Measurements from ENCODE around the gene MGST2. TPM values are rescaled to one million over a fixed set of nuclear protein-coding genes. Genes with fewer than 3 reads are reported as not detected.

MGST2 gene
- total and polyA plus RNA-seq, 10 of the 15 experiments (the other 5 are each of a cell fraction or from before 2014, with no cell fraction given): 19.0 to 50.1 (median 30.6) TPM

DNA sequence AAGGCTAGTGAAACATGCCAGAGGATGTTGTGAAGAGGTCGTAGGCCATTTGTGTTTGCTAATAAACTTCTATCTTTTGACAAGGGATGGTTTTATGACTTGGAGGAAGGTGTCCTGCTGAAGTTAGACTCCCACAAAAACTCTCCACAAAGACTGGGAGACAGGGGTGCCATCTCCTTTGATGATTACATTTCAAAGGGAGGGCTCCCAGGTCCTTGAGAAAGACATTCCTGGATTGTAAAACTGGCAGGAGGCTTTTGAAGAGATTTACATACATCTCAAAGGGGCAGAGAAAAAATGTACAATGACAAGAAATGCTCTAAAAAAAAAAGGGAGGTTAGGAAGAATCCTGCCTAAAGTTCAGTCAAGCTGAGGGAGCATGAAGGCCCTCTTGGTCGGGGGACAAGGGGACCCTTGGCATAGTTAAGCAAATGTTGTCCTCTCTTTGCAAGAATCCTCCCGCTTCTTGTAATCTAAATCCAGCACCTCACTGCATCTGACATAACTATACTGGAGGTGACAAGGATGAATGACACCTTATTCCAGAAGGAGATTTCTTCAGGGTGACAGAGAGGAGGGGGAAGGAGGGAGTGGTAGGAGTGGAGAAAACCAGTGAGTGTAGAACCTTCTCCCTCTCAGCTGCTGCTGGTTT, 41.1 kb upstream of the MGST2 start (continued):
- TF ChIP-seq, protein P1, sequence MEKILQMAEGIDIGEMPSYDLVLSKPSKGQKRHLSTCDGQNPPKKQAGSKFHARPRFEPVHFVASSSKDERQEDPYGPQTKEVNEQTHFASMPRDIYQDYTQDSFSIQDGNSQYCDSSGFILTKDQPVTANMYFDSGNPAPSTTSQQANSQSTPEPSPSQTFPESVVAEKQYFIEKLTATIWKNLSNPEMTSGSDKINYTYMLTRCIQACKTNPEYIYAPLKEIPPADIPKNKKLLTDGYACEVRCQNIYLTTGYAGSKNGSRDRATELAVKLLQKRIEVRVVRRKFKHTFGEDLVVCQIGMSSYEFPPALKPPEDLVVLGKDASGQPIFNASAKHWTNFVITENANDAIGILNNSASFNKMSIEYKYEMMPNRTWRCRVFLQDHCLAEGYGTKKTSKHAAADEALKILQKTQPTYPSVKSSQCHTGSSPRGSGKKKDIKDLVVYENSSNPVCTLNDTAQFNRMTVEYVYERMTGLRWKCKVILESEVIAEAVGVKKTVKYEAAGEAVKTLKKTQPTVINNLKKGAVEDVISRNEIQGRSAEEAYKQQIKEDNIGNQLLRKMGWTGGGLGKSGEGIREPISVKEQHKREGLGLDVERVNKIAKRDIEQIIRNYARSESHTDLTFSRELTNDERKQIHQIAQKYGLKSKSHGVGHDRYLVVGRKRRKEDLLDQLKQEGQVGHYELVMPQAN (conservative IDR thresholded peaks at IDR 0.05): no peak
- TF ChIP-seq, protein P2, sequence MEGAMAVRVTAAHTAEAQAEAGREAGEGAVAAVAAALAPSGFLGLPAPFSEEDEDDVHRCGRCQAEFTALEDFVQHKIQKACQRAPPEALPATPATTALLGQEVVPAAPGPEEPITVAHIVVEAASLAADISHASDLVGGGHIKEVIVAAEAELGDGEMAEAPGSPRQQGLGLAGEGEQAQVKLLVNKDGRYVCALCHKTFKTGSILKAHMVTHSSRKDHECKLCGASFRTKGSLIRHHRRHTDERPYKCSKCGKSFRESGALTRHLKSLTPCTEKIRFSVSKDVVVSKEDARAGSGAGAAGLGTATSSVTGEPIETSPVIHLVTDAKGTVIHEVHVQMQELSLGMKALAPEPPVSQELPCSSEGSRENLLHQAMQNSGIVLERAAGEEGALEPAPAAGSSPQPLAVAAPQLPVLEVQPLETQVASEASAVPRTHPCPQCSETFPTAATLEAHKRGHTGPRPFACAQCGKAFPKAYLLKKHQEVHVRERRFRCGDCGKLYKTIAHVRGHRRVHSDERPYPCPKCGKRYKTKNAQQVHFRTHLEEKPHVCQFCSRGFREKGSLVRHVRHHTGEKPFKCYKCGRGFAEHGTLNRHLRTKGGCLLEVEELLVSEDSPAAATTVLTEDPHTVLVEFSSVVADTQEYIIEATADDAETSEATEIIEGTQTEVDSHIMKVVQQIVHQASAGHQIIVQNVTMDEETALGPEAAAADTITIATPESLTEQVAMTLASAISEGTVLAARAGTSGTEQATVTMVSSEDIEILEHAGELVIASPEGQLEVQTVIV (IDR thresholded peaks at IDR 0.05; ENCODE audit: borderline replicate concordance, partially characterized antibody): no peak

DNA sequence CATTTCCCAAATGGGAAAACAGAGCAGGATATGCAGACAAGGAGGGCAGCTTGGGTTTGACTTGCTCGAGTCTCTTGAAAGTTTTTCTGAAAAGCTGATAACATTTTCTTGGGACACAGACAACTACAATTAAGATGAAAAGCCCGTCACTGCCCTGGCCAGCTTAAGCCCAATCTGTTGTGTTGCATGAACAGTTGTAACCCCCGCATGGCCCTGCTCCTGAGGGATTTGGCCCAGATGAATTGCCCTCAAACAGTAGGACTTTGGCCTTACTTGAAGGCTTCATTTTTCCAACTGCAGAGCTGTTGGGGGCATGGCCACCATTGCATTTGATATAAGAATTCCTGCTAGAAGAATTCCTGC, 40.5 kb upstream of the MGST2 start:
- no peaks in the 10 kb centered on the region for H4K20me1 ChIP-seq (ENCODE audit: control insufficient read depth, insufficient read depth)
- ChIA-PET CTCF (interaction anchor here (0.7 kb wide), 1 partner anchor 27 kb away, joined by 3 read pairs; no protein-coding TSS in a partner anchor), SMC1A (ENCODE audit: uncharacterized antibody, unreplicated experiment) (no interaction called here), RAD21 (ENCODE audit: unreplicated experiment) (no interaction called here), POLR2A (no interaction called here)
- no peaks in the 10 kb centered on the region for H3K36me3 ChIP-seq (ENCODE audit: control insufficient read depth in 2 of 2, insufficient read depth in 2 of 2, low read length in 1 of 2)
- ATAC-seq (no peak), FAIRE-seq (no peak), DNase-seq (ENCODE audit: low read depth, low spot score) (no peak)
- H2AFZ ChIP-seq (ENCODE audit: control insufficient read depth, low read depth, low read length): no peak overlapping the region
- no peak overlapping the region for H3K4me2 ChIP-seq (ENCODE audit: control insufficient read depth, insufficient read depth)
- no peaks in the 10 kb centered on the region for H3K4me1 ChIP-seq (ENCODE audit: control insufficient read depth, insufficient read depth, low read length)
- in situ Hi-C loops (cut with MboI) (no loop called here), intact Hi-C loops (cut with micrococcal nuclease; ENCODE audit: unreplicated experiment) (no loop called here)
- no peaks in the 10 kb centered on the region for H3K79me2 ChIP-seq (ENCODE audit: control insufficient read depth, insufficient read depth, low read length)
- no peak overlapping the region for H3K27ac ChIP-seq (ENCODE audit: control insufficient read depth, insufficient read depth)
- 16% methylated on average over 3 of the region's 3 CpGs for WGBS (ENCODE audit: insufficient coverage, insufficient replicate concordance, low lambda C conversion rate, missing lambda C conversion rate)
- no peaks in the 10 kb centered on the region for H3K9me3 ChIP-seq (replicated peaks; ENCODE audit: control insufficient read depth, insufficient read depth, low read length)
- no TSS peak for BruUV-seq (replicated peaks)
- no peak overlapping the region for H3K9ac ChIP-seq (ENCODE audit: control insufficient read depth, insufficient read depth, low read length)
- no peak overlapping the region for H3K4me3 ChIP-seq
- peaks cover 0 to 2% of the 10 kb centered on the region in 2 experiments; a peak in 2 of 4 replicates for H3K27me3 ChIP-seq (replicated peaks in 1 of 2; ENCODE audit: control insufficient read depth in 2 of 2, insufficient read depth in 2 of 2, low read length in 1 of 2)
- no peak for TF ChIP-seq SRF (IDR thresholded peaks at IDR 0.05; ENCODE audit: low read depth in 2 of 2, low read length in 2 of 2)
- TF ChIP-seq, protein P3, sequence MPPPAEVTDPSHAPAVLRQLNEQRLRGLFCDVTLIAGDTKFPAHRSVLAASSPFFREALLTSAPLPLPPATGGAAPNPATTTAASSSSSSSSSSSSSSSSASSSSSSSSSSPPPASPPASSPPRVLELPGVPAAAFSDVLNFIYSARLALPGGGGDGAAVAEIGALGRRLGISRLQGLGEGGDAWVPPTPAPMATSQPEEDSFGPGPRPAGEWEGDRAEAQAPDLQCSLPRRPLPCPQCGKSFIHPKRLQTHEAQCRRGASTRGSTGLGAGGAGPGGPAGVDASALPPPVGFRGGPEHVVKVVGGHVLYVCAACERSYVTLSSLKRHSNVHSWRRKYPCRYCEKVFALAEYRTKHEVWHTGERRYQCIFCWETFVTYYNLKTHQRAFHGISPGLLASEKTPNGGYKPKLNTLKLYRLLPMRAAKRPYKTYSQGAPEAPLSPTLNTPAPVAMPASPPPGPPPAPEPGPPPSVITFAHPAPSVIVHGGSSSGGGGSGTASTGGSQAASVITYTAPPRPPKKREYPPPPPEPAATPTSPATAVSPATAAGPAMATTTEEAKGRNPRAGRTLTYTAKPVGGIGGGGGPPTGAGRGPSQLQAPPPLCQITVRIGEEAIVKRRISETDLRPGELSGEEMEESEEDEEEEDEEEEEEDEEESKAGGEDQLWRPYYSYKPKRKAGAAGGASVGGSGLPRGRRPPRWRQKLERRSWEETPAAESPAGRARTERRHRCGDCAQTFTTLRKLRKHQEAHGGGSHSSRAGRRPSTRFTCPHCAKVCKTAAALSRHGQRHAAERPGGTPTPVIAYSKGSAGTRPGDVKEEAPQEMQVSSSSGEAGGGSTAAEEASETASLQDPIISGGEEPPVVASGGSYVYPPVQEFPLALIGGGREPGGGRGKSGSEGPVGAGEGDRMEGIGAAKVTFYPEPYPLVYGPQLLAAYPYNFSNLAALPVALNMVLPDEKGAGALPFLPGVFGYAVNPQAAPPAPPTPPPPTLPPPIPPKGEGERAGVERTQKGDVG (CRISPR knock-in tag; IDR thresholded peaks at IDR 0.05): no peak
- no peak for TF ChIP-seq IKZF2 (IDR thresholded peaks at IDR 0.05)
- TF ChIP-seq SUPT20H (IDR thresholded peaks at IDR 0.05; ENCODE audit: borderline replicate concordance, control insufficient read depth, low read depth, low read length): no peak
- TF ChIP-seq DPF2 (IDR thresholded peaks at IDR 0.05): no peak
- TF ChIP-seq HCFC1 (IDR thresholded peaks at IDR 0.05; ENCODE audit: low read length): no peak
- TF ChIP-seq, protein P4, sequence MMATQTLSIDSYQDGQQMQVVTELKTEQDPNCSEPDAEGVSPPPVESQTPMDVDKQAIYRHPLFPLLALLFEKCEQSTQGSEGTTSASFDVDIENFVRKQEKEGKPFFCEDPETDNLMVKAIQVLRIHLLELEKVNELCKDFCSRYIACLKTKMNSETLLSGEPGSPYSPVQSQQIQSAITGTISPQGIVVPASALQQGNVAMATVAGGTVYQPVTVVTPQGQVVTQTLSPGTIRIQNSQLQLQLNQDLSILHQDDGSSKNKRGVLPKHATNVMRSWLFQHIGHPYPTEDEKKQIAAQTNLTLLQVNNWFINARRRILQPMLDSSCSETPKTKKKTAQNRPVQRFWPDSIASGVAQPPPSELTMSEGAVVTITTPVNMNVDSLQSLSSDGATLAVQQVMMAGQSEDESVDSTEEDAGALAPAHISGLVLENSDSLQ (IDR thresholded peaks at IDR 0.05): no peak
- TF ChIP-seq, protein P5, sequence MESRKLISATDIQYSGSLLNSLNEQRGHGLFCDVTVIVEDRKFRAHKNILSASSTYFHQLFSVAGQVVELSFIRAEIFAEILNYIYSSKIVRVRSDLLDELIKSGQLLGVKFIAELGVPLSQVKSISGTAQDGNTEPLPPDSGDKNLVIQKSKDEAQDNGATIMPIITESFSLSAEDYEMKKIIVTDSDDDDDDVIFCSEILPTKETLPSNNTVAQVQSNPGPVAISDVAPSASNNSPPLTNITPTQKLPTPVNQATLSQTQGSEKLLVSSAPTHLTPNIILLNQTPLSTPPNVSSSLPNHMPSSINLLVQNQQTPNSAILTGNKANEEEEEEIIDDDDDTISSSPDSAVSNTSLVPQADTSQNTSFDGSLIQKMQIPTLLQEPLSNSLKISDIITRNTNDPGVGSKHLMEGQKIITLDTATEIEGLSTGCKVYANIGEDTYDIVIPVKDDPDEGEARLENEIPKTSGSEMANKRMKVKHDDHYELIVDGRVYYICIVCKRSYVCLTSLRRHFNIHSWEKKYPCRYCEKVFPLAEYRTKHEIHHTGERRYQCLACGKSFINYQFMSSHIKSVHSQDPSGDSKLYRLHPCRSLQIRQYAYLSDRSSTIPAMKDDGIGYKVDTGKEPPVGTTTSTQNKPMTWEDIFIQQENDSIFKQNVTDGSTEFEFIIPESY (IDR thresholded peaks at IDR 0.05): no peak
